Measurements from ENCODE around the gene C16orf96. TPM values are rescaled to one million over a fixed set of nuclear protein-coding genes. Genes with fewer than 3 reads are reported as not detected.

Gene C16orf96
- total and polyA plus RNA-seq, 2 of the 13 experiments (the other 11 are each of a cell fraction or from before 2014, with no cell fraction given), result 0.03 TPM; not detected in 1

GRCh38 chr16:4648917-4649316 is 92.8 kb downstream of the C16orf96 start:
- FAIRE-seq, result no peak
- no peak overlapping the region for H3K4me2 ChIP-seq (ENCODE audit: low read depth, low read length)
- no peak for DNase-seq (ENCODE audit: low spot score)
- H3K4me1 ChIP-seq (ENCODE audit: insufficient read depth, low read length), result peaks cover 40% of the 10 kb centered on the region
- no peaks in the 10 kb centered on the region for H3K9me3 ChIP-seq (ENCODE audit: low read length)
- no peak for ATAC-seq
- POLR2A ChIA-PET, result interaction anchor here (2.5 kb wide), 1 partner anchor 32 kb away, joined by 9 read pairs; no protein-coding TSS in a partner anchor
- 95% methylated on average over 10 of the region's 13 CpGs for WGBS (ENCODE audit: low lambda C conversion rate)
- H2AFZ ChIP-seq (ENCODE audit: low read length), result no peak overlapping the region
- no TSS peak for BruUV-seq (replicated peaks)
- in situ Hi-C loops (cut with HindIII; ENCODE audit: extremely low pct_ligation_motif_present, low pct_unique_long_range_greater_than_20kb) (no loop called here), intact Hi-C loops (cut with micrococcal nuclease; ENCODE audit: unreplicated experiment) (no loop called here)
- TF ChIP-seq, protein P1, sequence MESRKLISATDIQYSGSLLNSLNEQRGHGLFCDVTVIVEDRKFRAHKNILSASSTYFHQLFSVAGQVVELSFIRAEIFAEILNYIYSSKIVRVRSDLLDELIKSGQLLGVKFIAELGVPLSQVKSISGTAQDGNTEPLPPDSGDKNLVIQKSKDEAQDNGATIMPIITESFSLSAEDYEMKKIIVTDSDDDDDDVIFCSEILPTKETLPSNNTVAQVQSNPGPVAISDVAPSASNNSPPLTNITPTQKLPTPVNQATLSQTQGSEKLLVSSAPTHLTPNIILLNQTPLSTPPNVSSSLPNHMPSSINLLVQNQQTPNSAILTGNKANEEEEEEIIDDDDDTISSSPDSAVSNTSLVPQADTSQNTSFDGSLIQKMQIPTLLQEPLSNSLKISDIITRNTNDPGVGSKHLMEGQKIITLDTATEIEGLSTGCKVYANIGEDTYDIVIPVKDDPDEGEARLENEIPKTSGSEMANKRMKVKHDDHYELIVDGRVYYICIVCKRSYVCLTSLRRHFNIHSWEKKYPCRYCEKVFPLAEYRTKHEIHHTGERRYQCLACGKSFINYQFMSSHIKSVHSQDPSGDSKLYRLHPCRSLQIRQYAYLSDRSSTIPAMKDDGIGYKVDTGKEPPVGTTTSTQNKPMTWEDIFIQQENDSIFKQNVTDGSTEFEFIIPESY (CRISPR knock-in tag; IDR thresholded peaks at IDR 0.05), result peak; percentile 97
- TF ChIP-seq IRX3 (CRISPR knock-in tag; IDR thresholded peaks at IDR 0.05; ENCODE audit: borderline replicate concordance, low read depth) (no peak), CTCF (CRISPR knock-in tag; IDR thresholded peaks at IDR 0.05) (0 out of 2 replicates have a peak, but pooled peaks have one; percentile 5)
- no peak overlapping the region for H3K9ac ChIP-seq (ENCODE audit: insufficient read depth, low read depth, low read length)
- H3K27ac ChIP-seq (ENCODE audit: extremely low read length, insufficient read depth, low read length), result no peak overlapping the region
- H3K79me2 ChIP-seq (ENCODE audit: insufficient read depth, low read length), result peaks cover 43% of the 10 kb centered on the region
- CTCF ChIA-PET (ENCODE audit: low intra/inter-chr PET ratio, low total read pairs), result no interaction called here
- no peak overlapping the region for H3K4me3 ChIP-seq (replicated peaks in 1 of 3; ENCODE audit: insufficient read depth in 1 of 3, low read depth in 2 of 3, low read length in 3 of 3)
- no peaks in the 10 kb centered on the region for H3K27me3 ChIP-seq (ENCODE audit: control insufficient read depth in 1 of 2, insufficient read depth in 2 of 2, low read length in 2 of 2)
- H4K20me1 ChIP-seq (ENCODE audit: insufficient read depth, low read length), result no peaks in the 10 kb centered on the region
- peaks cover 9 to 33% of the 10 kb centered on the region in 2 experiments; a peak in 4 of 5 replicates for H3K36me3 ChIP-seq (replicated peaks in 1 of 2; ENCODE audit: control insufficient read depth in 1 of 2, insufficient read depth in 2 of 2, low read length in 2 of 2)

Measured in HepG2 (cell line).